HG02678 (cell line): ENCODE results near the gene ZNF48.

Experiments
- ATAC-seq: cut with Tn5 transposase; IDR thresholded peaks from one replicate; pipeline ENCODE4 v1.9.1; 2021; ENCODE audit warnings: mild to moderate bottlenecking, moderate library complexity; ENCODE audit not compliant: unreplicated experiment

ZNF48 gene

DNA sequence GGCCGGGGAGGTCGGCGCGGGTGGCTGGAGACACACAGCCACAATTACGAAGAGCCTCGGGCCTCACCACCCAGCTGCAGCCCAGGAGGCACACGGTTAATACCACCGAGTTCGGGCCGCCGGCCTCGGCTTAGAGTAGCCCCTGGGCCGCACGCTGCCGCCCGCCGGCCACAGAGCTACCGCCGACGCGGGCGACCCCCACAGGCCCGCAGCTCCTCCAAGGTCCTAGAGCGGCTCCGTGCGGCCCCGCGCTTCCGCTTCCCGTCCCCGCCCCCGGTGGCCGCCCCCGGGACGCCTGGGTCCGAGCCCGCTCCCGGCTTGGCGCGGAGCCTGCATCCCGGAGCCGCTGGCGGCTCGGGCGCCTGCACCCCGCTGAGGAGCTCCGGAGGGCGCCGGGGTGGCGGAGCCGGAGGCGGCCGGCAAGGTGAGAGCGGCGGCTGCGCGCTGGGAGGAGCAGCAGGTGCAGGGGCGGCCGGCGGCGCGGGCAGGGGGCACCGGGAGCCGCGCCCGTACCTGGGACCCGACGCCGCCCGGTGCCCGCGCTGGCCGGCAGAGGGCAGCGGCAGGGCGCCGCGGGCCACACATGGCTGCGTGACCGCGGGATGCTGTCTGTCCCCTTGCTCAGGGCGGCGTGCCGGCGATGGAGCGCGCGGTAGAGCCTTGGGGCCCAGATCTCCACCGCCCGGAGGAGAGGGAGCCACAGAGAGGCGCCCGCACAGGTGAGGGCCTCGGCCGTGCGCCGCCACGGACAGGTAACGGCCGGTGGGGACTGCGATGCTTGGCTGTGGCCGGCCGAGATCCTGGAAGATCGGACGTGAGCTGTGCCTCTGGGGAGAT is at the start of gene ZNF48:
Gene ZNF48 (plus strand): TSS at position 266 of the 837 bp plus-strand sequence. CDS start 375 bp downstream, at position 641.
- ATAC-seq = peak; percentile 76

GRCh38 chr16:30346286-30346685 is 48.9 kb upstream of the ZNF48 start:
- ATAC-seq = no peak

DNA sequence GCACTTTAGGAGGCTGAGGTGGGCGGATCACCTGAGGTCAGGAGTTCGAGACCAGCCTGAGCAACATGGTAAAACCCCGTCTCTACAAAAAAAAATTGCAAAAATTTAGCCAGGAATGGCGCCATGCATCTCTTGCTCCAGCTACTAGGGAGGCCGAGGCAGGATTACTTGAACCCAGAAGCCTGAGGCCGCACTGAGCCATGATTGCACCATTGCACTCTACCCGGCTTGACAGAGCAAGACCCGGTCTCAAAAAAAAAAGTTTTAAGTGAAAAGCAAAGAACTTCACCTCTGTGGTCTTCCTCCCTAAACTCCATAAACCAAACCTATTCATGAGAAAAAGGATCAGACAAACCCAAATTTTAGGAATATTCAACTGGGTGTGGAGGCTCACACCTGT is 47.1 kb upstream of the ZNF48 start:
- no peak for ATAC-seq

DNA sequence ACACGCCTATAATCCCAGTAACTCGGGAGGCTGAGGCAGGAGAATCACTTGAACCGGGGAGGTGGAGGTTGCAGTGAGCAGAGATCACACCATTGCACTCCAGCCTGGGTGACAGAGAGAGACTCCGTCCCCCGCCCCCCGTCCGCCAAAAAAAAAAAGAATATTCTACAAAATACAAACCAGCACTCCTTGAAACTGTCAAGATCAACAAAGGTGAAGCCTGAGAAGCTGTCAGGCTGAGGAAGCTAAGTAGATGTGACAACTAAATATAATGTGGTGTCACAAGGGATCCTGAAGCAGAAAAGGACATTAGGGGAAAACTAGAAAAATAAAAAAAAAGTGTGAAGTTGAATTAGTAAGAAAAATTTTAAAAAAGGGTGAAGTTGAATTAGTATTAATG is 46.3 kb upstream of the ZNF48 start:
- ATAC-seq = no peak

GRCh38 chr16:30349675-30350074 is 45.5 kb upstream of the ZNF48 start:
- peak; percentile 37 for ATAC-seq

DNA sequence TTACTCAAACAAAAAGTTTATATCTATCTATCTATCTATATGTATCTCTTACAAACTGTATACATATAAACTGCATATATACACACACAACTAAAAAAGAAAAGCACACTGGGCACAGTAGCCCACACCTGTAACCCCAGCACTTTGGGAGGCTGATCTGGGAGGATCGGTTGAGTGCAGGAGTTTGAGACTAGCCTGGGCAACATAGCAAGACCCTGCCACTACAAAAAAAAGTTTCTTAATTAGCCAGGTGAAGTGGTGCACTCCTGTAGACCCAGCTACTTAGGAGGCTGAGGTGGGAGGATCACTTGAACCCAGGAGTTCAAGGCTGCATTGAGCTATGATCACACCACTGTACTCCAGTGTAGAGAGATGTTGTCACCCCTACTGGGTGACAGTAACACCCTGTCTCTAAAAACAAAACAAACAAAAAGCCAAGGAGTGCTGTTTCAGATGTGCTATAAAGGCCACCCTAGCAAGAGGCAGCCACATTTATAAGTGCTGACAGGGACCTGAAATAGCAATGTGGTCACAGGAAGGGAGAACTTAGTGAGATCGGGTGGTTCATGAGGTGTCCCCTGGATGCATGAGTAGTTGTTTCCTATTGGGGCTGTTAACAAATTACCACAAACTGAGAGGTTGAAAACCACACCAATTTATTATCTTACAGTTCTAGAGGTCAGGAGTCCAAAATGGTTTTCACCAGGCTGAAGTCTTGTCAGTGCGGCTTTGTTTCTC is 44.9 kb upstream of the ZNF48 start:
- ATAC-seq = no peak

- no peak for ATAC-seq
These were observed 44.2 kb upstream of the ZNF48 start for GRCh38 chr16:30351001-30351441.

- no peak for ATAC-seq
These were observed 43.4 kb upstream of the ZNF48 start for GRCh38 chr16:30351586-30352419.

DNA sequence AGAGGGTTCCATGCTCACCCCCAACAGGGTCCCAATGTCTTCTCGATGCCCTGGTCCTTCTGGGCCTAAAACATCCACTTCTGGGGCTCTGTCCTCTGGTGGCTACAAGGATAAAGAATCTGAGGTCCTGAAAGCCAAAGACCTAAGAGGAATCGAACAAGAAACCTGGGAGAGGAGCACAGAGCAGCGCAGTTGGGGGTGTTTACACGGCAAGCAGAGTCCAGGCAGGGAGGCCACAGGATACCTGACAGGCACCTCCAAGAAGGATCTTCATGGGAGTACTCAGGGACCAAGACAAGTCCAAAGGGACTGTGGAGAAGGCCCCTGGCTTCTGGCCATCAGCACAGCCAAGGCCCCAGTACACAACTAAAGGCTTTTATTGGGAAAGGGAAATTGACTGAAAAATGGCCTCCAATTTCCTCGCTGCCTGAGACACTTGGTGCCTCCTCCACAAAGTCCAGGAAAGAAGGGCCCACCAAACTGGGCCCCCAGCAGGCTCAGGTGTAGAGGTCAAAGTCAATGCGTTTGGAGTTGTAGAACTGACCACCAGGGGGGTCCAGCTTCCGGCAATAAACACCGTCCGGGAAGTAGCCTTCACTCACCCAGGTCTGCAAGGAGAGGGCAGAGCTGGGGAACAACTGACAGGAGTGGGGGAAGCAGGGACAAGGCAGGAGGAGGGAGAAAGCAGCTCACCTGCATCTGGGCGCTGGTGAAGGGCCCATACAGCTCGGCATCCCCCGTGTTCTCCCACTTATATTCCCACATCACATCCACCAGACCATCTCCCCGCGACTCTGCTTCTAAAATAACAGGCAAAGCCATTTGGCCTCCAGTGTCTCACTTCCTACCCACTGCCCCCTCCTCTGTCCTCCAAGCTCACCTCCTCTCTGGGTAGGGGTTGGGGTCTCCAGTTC is 42.5 kb upstream of the ZNF48 start:
- ATAC-seq = no peak

- no peak for ATAC-seq
These were observed 41.6 kb upstream of the ZNF48 start for GRCh38 chr16:30353438-30354129.

DNA sequence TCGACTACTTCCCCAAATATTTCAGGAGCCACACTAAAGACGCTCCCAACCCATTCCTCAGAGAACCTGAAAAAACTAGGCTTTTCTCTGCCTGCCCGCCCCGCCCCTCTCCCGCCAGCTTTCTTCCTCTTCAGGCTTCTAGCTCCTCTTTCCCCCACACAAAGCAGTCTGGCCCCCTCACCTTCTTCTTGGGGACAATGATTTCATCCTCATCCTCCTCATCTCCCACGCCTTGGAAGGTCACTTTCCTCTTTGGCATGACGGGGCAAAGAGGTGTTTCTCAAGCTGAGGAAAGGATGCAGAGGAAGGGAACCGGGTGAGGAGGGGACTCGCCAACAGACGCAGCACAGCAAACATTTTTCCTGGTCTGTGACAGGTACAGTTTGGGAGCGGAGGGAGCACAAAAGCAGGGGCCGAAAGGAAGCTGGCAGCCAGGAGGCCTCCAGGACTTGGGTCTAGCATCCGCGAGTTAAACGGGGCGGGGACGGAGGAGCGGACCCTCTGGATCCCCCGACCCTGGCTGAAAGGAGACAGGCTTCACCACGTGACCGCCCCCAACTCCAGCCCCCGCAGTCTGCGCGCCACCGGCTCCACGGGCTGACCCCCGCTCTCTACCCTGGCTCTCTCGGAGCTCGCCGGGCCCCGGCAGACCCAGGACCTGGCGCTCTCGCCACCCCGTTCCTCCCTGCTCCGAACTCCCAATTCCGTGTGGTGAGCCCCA is 40.6 kb upstream of the ZNF48 start:
- ATAC-seq = peak; percentile 17

GRCh38 chr16:30355144-30355953 is 39.9 kb upstream of the ZNF48 start, which contains the start of gene CD2BP2:
Gene CD2BP2 (minus strand): TSS chr16:30355308. CDS start chr16:30354681, 627 bp downstream.
- peak; percentile 71 for ATAC-seq

- no peak for ATAC-seq
These were observed 39.3 kb upstream of the ZNF48 start for GRCh38 chr16:30355954-30356308.

- ATAC-seq = no peak
These were observed 38.7 kb upstream of the ZNF48 start for GRCh38 chr16:30356401-30357084.

GRCh38 chr16:30357085-30357714 is 38.0 kb upstream of the ZNF48 start:
- no peak for ATAC-seq

GRCh38 chr16:30357715-30358576 is 37.3 kb upstream of the ZNF48 start:
- ATAC-seq = no peak
